GM21717 (cell line): ENCODE results near the gene CSAD.
"Not testable (repeated sequence)": the region's sequence is repeated elsewhere in the genome, so short reads cannot be mapped to it uniquely, and the experiment has no call there.

ENCODE experiments used
- ATAC-seq: cut with Tn5 transposase; IDR thresholded peaks from one replicate; pipeline ENCODE4 v1.9.1; 2021; ENCODE audit warnings: mild to moderate bottlenecking, moderate library complexity; ENCODE audit not compliant: unreplicated experiment

CSAD gene

GRCh38 chr12:53181935-53182334, 1.2 kb upstream of the CSAD start:
- no peak for ATAC-seq

- peak; percentile 45 for ATAC-seq
Observed at GRCh38 chr12:53180931-53181645, 363 bp upstream of the CSAD start.

- peak; percentile 18 for ATAC-seq
Observed at GRCh38 chr12:53179687-53180219, 972 bp downstream of the CSAD start.

GRCh38 chr12:53178803-53179202, 1.9 kb downstream of the CSAD start:
- not testable (repeated sequence) for ATAC-seq

- ATAC-seq, result not testable (repeated sequence)
Observed at GRCh38 chr12:53177447-53177846, 3.3 kb downstream of the CSAD start.

- ATAC-seq, result no peak
Observed at GRCh38 chr12:53176750-53177149, 4.0 kb downstream of the CSAD start.

GRCh38 chr12:53174881-53175491, 5.7 kb downstream of the CSAD start:
- no peak for ATAC-seq

- ATAC-seq, result no peak
Observed at GRCh38 chr12:53173085-53173715, 7.5 kb downstream of the CSAD start.

GRCh38 chr12:53172352-53172751, 8.4 kb downstream of the CSAD start:
- no peak for ATAC-seq

GRCh38 chr12:53171725-53172329, 8.9 kb downstream of the CSAD start:
- no peak for ATAC-seq

GRCh38 chr12:53170876-53171724, 9.6 kb downstream of the CSAD start:
- no peak for ATAC-seq

- ATAC-seq, result no peak
Observed at GRCh38 chr12:53170215-53170614, 10.5 kb downstream of the CSAD start.

- ATAC-seq, result no peak
Observed at GRCh38 chr12:53169644-53170043, 11.1 kb downstream of the CSAD start.

GRCh38 chr12:53166837-53167236, 13.9 kb downstream of the CSAD start:
- ATAC-seq, result no peak

- not testable (repeated sequence) for ATAC-seq
Observed at GRCh38 chr12:53163008-53163407, 17.7 kb downstream of the CSAD start.

GRCh38 chr12:53161119-53161911, 19.4 kb downstream of the CSAD start:
- no peak for ATAC-seq

- no peak for ATAC-seq
Observed at GRCh38 chr12:53160673-53161072, 20.1 kb downstream of the CSAD start.

GRCh38 chr12:53160000-53160399, 20.7 kb downstream of the CSAD start:
- ATAC-seq, result no peak

GRCh38 chr12:53159195-53159839, 21.4 kb downstream of the CSAD start:
- no peak for ATAC-seq
